ENCODE results near the gene CLDN18.

The CLDN18 gene

GRCh38 chr3:138027821-138028220, 17.9 kb downstream of the CLDN18 start:
- no peak for DNase-seq (ENCODE audit: low spot score)

- no peak for DNase-seq (ENCODE audit: low spot score)
Measured at GRCh38 chr3:138030734-138031280, 20.8 kb downstream of the CLDN18 start.

- no peak for DNase-seq (ENCODE audit: low spot score)
Measured at GRCh38 chr3:138031536-138031935, 21.6 kb downstream of the CLDN18 start.

- no peak for DNase-seq (ENCODE audit: low spot score)
Measured at GRCh38 chr3:138032567-138032966, 22.6 kb downstream of the CLDN18 start.

- no peak for DNase-seq (ENCODE audit: low spot score)
Measured at GRCh38 chr3:138033202-138033691, 23.3 kb downstream of the CLDN18 start.

GRCh38 chr3:138034918-138035317, 25.0 kb downstream of the CLDN18 start:
- DNase-seq (ENCODE audit: low spot score): no peak

GRCh38 chr3:138036572-138036971, 26.6 kb downstream of the CLDN18 start:
- DNase-seq (ENCODE audit: low spot score): no peak

GRCh38 chr3:138038725-138039462, 28.9 kb downstream of the CLDN18 start:
- DNase-seq (ENCODE audit: low spot score): no peak

- no peak for DNase-seq (ENCODE audit: low spot score)
Measured at GRCh38 chr3:138042043-138042442, 32.1 kb downstream of the CLDN18 start.

- DNase-seq (ENCODE audit: low spot score): no peak
Measured at GRCh38 chr3:138043266-138044029, 33.5 kb downstream of the CLDN18 start.

GRCh38 chr3:138046085-138046484, 36.1 kb downstream of the CLDN18 start:
- DNase-seq (ENCODE audit: low spot score): no peak

GRCh38 chr3:138046955-138047354, 37.0 kb downstream of the CLDN18 start:
- no peak for DNase-seq (ENCODE audit: low spot score)

GRCh38 chr3:138047596-138048158, 37.7 kb downstream of the CLDN18 start:
- DNase-seq (ENCODE audit: low spot score): no peak

- no peak for DNase-seq (ENCODE audit: low spot score)
Measured at GRCh38 chr3:138049157-138049919, 39.4 kb downstream of the CLDN18 start.

- DNase-seq (ENCODE audit: low spot score): no peak
Measured at GRCh38 chr3:138051947-138052802, 42.2 kb downstream of the CLDN18 start.

- DNase-seq (ENCODE audit: low spot score): no peak
Measured at GRCh38 chr3:138054057-138054456, 44.1 kb downstream of the CLDN18 start.

- no peak for DNase-seq (ENCODE audit: low spot score)
Measured at GRCh38 chr3:138057384-138057783, 47.4 kb downstream of the CLDN18 start.

- DNase-seq (ENCODE audit: low spot score): no peak
Measured at GRCh38 chr3:138059261-138059660, 49.3 kb downstream of the CLDN18 start.

- DNase-seq (ENCODE audit: low spot score): no peak
Measured at GRCh38 chr3:138060792-138061191, 50.8 kb downstream of the CLDN18 start.

- no peak for DNase-seq (ENCODE audit: low spot score)
Measured at GRCh38 chr3:138062037-138062436, 52.1 kb downstream of the CLDN18 start.

GRCh38 chr3:138062626-138063025, 52.7 kb downstream of the CLDN18 start:
- no peak for DNase-seq (ENCODE audit: low spot score)
